K562 (cell line): Measurements from ENCODE around the gene SLC16A10. TPM values are rescaled to one million over a fixed set of nuclear protein-coding genes. Genes with fewer than 3 reads are reported as not detected.
A peak's percentile ranks its signal among the peaks of the same experiment; 100 is the strongest.

ENCODE experiments used
- ATAC-seq: fragments of 200-7000 bp; cut with Tn5 transposase; 3 replicates; pipeline ENCODE4 v1.9.1; 2020; ENCODE audit warnings: moderate library complexity
- BruUV-seq: library from RNA; stranded (reverse); fragments of 400-500 nt; replicated peaks from 2 replicates; lab custom pipeline; 2021; lab: Mats Ljungman, UMichigan
- CTCF ChIA-PET: fragments of 300-600 bp; formaldehyde crosslinking; extraction: SDS; loops from one replicate; lab custom pipeline; 2021; ENCODE audit warnings: low intra/inter-chr PET ratio; lab: Yijun Ruan, JAX
- POLR2A ChIA-PET: fragments of 300-600, 350-650 bp; sonication (Branson Sonifier 250); formaldehyde crosslinking; extraction: SDS; loops from one replicate; lab custom pipeline; 2021; ENCODE audit warnings: antibody characterized with exemption, inconsistent platforms; lab: Yijun Ruan, JAX
- DNase-seq, 4 experiments: peaks; one replicate each; pipeline versions ENCODE4 v3.0.0 to v3.0.0-alpha.2; 2011 to 2018; ENCODE audit warnings: low spot score in 3 of 4, mixed read lengths in 3 of 4; ENCODE audit errors: extremely low read depth in 1 of 4
- FAIRE-seq: peaks from 2 replicates; lab custom pipeline; 2011; peaks lifted over from hg19 to GRCh38; lab: Jason Lieb, UNC
- H2AFZ ChIP-seq: 2 replicates; pipeline ENCODE4 v1.6.0; 2011; ENCODE audit warnings: low read depth, low read length, control low read depth, inconsistent platforms
- H3K27ac ChIP-seq: fragments of 200-600 bp; 3 replicates; pipeline ENCODE4 v1.8.0; 2011; ENCODE audit warnings: low read depth, mild to moderate bottlenecking, control low read depth, inconsistent platforms, low read length, moderate library complexity, mixed read lengths; ENCODE audit errors: extremely low read depth
- H3K27me3 ChIP-seq, 2 experiments: fragments of 300-600 bp in 1 of 2; 2 replicates in 1 of 2; 3 replicates in 1 of 2; pipeline versions ENCODE4 v1.6.0 to v1.8.0; 2011; ENCODE audit warnings: inconsistent platforms in 2 of 2, low read length in 2 of 2, mild to moderate bottlenecking in 1 of 2, mixed read lengths in 1 of 2, moderate library complexity in 1 of 2; ENCODE audit not compliant: control insufficient read depth in 2 of 2, insufficient read depth in 2 of 2
- H3K36me3 ChIP-seq: fragments of 300-600 bp; 3 replicates; pipeline ENCODE4 v1.8.0; 2011; ENCODE audit warnings: mild to moderate bottlenecking, low read length, inconsistent platforms; ENCODE audit not compliant: control insufficient read depth, insufficient read depth
- H3K4me1 ChIP-seq, 2 experiments: fragments of 200-600 bp in 1 of 2; replicated peaks in 1 of 2; 2 replicates in 1 of 2; 3 replicates in 1 of 2; pipeline versions ENCODE4 v1.5.1 to v1.8.0; 2011; ENCODE audit warnings: inconsistent platforms in 2 of 2, low read length in 2 of 2, mild to moderate bottlenecking in 1 of 2, mixed read lengths in 1 of 2, moderate library complexity in 1 of 2; ENCODE audit not compliant: control insufficient read depth in 2 of 2, insufficient read depth in 2 of 2
- H3K4me2 ChIP-seq: 2 replicates; pipeline ENCODE4 v1.6.1; 2011; ENCODE audit warnings: low read length, control low read depth, inconsistent platforms, mixed read lengths; ENCODE audit not compliant: insufficient read depth
- H3K4me3 ChIP-seq: fragments of 200-600 bp; sonication (generic), shearing (Covaris generic); 2 replicates; pipeline ENCODE4 v1.5.1; 2016; ENCODE audit warnings: control low read depth, inconsistent platforms
- H3K79me2 ChIP-seq: fragments of 200-600 bp; 3 replicates; pipeline ENCODE4 v1.8.0; 2011; ENCODE audit warnings: low read length, inconsistent platforms; ENCODE audit not compliant: control insufficient read depth, insufficient read depth
- H3K9ac ChIP-seq, 2 experiments: 2 replicates each; pipeline versions ENCODE4 v1.6.0 to v1.6.1; 2011; ENCODE audit warnings: low read depth in 2 of 2, low read length in 2 of 2, control low read depth in 1 of 2, inconsistent platforms in 1 of 2, mild to moderate bottlenecking in 1 of 2, mixed read lengths in 1 of 2; ENCODE audit not compliant: insufficient read depth in 1 of 2
- H3K9me1 ChIP-seq: one replicate; pipeline ENCODE4 v1.6.0; 2011; ENCODE audit warnings: inconsistent platforms, mild to moderate bottlenecking, low read length, moderate library complexity; ENCODE audit not compliant: control insufficient read depth, insufficient read depth
- H3K9me3 ChIP-seq: replicated peaks from 2 replicates; pipeline ENCODE4 v1.5.1; 2011; ENCODE audit warnings: low read depth, low read length, inconsistent platforms; ENCODE audit not compliant: control insufficient read depth, insufficient read depth
- H4K20me1 ChIP-seq: replicated peaks from 2 replicates; pipeline ENCODE4 v1.6.1; 2011; ENCODE audit warnings: low read length, inconsistent platforms, mixed read lengths; ENCODE audit not compliant: control insufficient read depth, insufficient read depth
- ATF4 ChIP-seq: fragments of 450-650 bp; formaldehyde crosslinking; IDR thresholded peaks from 2 replicates; pipeline ENCODE4 v1.4.0; 2022; ENCODE audit warnings: mild to moderate bottlenecking, moderate library complexity
- CHAMP1 ChIP-seq: fragments of 450-650 bp; IDR thresholded peaks from 2 replicates; pipeline ENCODE4 v1.6.1; 2016; ENCODE audit warnings: mild to moderate bottlenecking
- ETV1 ChIP-seq: fragments of 450-650 bp; conservative IDR thresholded peaks from 2 replicates; pipeline ENCODE4 v1.6.1; 2016; ENCODE audit warnings: missing genetic modification characterization, control low read depth, low read depth, missing compliant biosample characterization
- KAT7 ChIP-seq: sonication (generic); formaldehyde crosslinking; IDR thresholded peaks from 2 replicates; pipeline ENCODE4 v1.8.0; 2022; ENCODE audit warnings: missing genetic modification reagents, mild to moderate bottlenecking, borderline replicate concordance
- ZNF717 ChIP-seq: fragments of 250-450 bp; sonication (Bioruptor Pico); IDR thresholded peaks from 2 replicates; pipeline ENCODE4 v1.5.0; 2021
- WGBS: fragments of 100-300 bp; shearing (Covaris generic); methylation state at CpG from one replicate; pipeline ENCODE4 v1.1.6; 2016; ENCODE audit warnings: low coverage, mixed read lengths; ENCODE audit not compliant: insufficient coverage; ENCODE audit errors: missing lambda C conversion rate; 5-methylcytosine and 5-hydroxymethylcytosine counted together
- in situ Hi-C: fragments of 300-500 bp; cut with MboI; formaldehyde crosslinking; loops from 4 replicates; pipeline ENCODE4 v1.15.0; 2018; ENCODE audit warnings: inconsistent platforms, mixed read lengths
- intact Hi-C: fragments of 100-400 bp; cut with micrococcal nuclease; formaldehyde crosslinking; loops from 2 replicates; pipeline ENCODE4 v1.14.2; 2022
- polyA plus RNA-seq, 8 experiments: library from polyadenylated mRNA; depleted of rRNA in 4 of 8; stranded (reverse) in 5 of 8; unstranded in 3 of 8; fragments of >200 nt; fragmentation: Nextera tagmentation in 2 of 8; fragmentation: Illumina TruSeq in 1 of 8; extraction: Ambion mirVana in 2 of 8; extraction: Trizol in 1 of 8; gene quantifications; 2 replicates each; pipeline versions ENCODE4 v1.2.1 to v1.2.3, GENCODE V29; 2011 to 2014; ENCODE audit warnings: inconsistent platforms in 1 of 8, missing spikeins in 1 of 8
- total RNA-seq, 7 experiments: library from RNA; depleted of rRNA in 6 of 7; stranded (reverse); fragments of >200 nt in 6 of 7; fragmentation: Illumina TruSeq in 2 of 7; extraction: Trizol in 2 of 7; gene quantifications; 2 replicates each; pipeline versions ENCODE4 v1.2.1 to v1.2.3, GENCODE V29; 2011 to 2021; ENCODE audit warnings: low replicate concordance in 1 of 7
- TF ChIP-seq, protein P1 (sequence below): sonication (generic); IDR thresholded peaks from 2 replicates; pipeline ENCODE4 v1.6.1; 2016
- TF ChIP-seq, protein P2 (sequence below): fragments of 150-350 bp; conservative IDR thresholded peaks from 2 replicates; pipeline ENCODE4 v1.6.1; 2014; ENCODE audit warnings: low read length

The SLC16A10 gene
- total and polyA plus RNA-seq, 9 of the 15 experiments (the other 6 are each of a cell fraction or from before 2014, with no cell fraction given): 0.02 to 0.54 (median 0.24) TPM; not detected in 4

- BruUV-seq: no TSS peak
- no peaks in the 10 kb centered on the region for H3K79me2 ChIP-seq
- intact Hi-C loops: no loop called here
- H3K36me3 ChIP-seq: no peaks in the 10 kb centered on the region
- TF ChIP-seq, protein P1, sequence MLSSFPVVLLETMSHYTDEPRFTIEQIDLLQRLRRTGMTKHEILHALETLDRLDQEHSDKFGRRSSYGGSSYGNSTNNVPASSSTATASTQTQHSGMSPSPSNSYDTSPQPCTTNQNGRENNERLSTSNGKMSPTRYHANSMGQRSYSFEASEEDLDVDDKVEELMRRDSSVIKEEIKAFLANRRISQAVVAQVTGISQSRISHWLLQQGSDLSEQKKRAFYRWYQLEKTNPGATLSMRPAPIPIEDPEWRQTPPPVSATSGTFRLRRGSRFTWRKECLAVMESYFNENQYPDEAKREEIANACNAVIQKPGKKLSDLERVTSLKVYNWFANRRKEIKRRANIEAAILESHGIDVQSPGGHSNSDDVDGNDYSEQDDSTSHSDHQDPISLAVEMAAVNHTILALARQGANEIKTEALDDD: peak; percentile 32; the same call in 1 of the 2 replicates
- TF ChIP-seq ZNF717 (CRISPR knock-in tag): no peak
- in situ Hi-C loops: no loop called here
- H3K27ac ChIP-seq: no peak overlapping the region
- H3K4me2 ChIP-seq: no peak overlapping the region
- ChIA-PET POLR2A (interaction anchor here (0.6 kb wide), 1 partner anchor 60 kb away, joined by 4 read pairs; no protein-coding TSS in a partner anchor), CTCF (no interaction called here)
- no peak overlapping the region for H3K9ac ChIP-seq
- ATAC-seq: no peak
- no peaks in the 10 kb centered on the region for H3K4me1 ChIP-seq
- no peaks in the 10 kb centered on the region for H3K9me1 ChIP-seq
- DNase-seq: no peak
- H4K20me1 ChIP-seq: no peaks in the 10 kb centered on the region
- H3K27me3 ChIP-seq: peaks cover 6 to 15% of the 10 kb centered on the region in 2 experiments; a peak in 3 of 5 replicates
- no peak for FAIRE-seq
- H3K9me3 ChIP-seq: no peaks in the 10 kb centered on the region
- H3K4me3 ChIP-seq: no peak overlapping the region
- no peak overlapping the region for H2AFZ ChIP-seq
- 0% methylated on average over 1 of the region's 1 CpG for WGBS
Measured at GRCh38 chr6:111107589-111107988, 20.3 kb downstream of the SLC16A10 start.

GRCh38 chr6:111110036-111110435 lies 22.7 kb downstream of the SLC16A10 start:
- Histone ChIP-seq H3K27ac (no peak overlapping the region), H4K20me1 (no peaks in the 10 kb centered on the region), H3K4me1 (no peaks in the 10 kb centered on the region; a peak in 1 of 5 replicates), H3K27me3 (peaks cover 3 to 10% of the 10 kb centered on the region in 2 experiments; a peak in 4 of 5 replicates), H3K9me1 (no peaks in the 10 kb centered on the region), H3K9me3 (no peaks in the 10 kb centered on the region), H3K4me2 (no peak overlapping the region), H3K79me2 (no peaks in the 10 kb centered on the region), H3K9ac (no peak overlapping the region), H3K4me3 (no peak overlapping the region), H3K36me3 (no peaks in the 10 kb centered on the region), H2AFZ (no peak overlapping the region)
- POLR2A ChIA-PET: interaction anchor here (1.0 kb wide), 1 partner anchor 10 kb away, joined by 5 read pairs; no protein-coding TSS in a partner anchor
- intact Hi-C loops (no loop called here), in situ Hi-C loops (no loop called here)
- ATAC-seq: no peak
- no peak for FAIRE-seq
- CTCF ChIA-PET: no interaction called here
- no peak for DNase-seq
- WGBS: 0% methylated on average over 3 of the region's 3 CpGs
- no TSS peak for BruUV-seq
- TF ChIP-seq KAT7: no peak
- no peak for TF ChIP-seq ETV1 (tag)
- no peak for TF ChIP-seq CHAMP1
- TF ChIP-seq, protein P2, sequence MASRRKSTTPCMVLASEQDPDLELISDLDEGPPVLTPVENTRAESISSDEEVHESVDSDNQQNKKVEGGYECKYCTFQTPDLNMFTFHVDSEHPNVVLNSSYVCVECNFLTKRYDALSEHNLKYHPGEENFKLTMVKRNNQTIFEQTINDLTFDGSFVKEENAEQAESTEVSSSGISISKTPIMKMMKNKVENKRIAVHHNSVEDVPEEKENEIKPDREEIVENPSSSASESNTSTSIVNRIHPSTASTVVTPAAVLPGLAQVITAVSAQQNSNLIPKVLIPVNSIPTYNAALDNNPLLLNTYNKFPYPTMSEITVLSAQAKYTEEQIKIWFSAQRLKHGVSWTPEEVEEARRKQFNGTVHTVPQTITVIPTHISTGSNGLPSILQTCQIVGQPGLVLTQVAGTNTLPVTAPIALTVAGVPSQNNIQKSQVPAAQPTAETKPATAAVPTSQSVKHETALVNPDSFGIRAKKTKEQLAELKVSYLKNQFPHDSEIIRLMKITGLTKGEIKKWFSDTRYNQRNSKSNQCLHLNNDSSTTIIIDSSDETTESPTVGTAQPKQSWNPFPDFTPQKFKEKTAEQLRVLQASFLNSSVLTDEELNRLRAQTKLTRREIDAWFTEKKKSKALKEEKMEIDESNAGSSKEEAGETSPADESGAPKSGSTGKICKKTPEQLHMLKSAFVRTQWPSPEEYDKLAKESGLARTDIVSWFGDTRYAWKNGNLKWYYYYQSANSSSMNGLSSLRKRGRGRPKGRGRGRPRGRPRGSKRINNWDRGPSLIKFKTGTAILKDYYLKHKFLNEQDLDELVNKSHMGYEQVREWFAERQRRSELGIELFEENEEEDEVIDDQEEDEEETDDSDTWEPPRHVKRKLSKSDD: no peak
- TF ChIP-seq ATF4 (CRISPR knock-in tag): no peak
